ENCODE measurements around the gene ALS2CL.

DNA sequence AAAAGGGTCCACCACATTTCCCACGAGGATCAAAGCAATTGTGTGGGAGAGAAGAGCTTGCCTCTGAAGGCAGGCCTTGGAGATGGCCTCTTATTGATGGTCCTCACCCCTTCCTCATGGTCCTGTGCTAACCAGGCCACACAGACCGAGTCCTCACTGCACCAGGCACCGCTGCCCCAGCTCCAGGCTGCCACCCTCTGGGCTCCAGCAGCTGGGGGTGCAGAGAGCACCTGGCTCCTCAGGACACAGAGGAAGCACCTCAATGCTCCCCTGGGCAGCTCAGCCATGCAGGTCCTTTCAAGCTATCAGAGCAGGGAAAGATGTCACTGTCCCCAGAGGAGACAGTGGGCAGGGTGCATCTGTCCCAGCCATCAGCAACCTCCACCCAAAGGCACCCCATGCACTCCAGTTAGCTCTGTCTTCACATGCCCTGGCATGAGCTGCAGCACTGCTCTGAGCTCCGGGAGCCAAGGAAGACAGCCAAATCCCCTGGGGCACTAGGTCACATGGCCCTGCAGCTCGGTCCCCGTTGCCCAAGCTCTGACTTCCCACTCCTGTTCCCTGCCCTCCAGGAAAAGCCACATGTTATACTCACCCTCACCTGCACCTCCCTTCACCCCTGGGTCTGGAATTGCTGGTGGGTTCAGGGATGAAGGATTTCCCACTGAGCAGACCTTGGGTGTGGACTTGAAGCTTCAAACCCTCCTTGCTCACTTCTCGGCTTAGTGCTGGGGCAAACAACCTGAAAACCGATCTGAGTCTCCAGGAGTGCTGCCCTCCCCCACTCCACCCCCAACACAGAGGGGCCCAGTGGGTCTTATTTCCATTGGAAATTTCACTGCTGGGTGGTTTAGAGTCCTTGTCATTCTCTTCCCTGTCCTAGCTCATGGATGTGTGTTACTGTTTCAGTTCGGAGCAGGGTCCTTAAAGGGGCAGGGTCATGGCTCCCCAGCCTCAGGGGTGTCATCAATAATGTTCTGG lies 32.6 kb downstream of the ALS2CL start:
- no peak for TF ChIP-seq NANOG (IDR thresholded peaks at IDR 0.05; ENCODE audit: borderline replicate concordance)
- TF ChIP-seq, protein P1, sequence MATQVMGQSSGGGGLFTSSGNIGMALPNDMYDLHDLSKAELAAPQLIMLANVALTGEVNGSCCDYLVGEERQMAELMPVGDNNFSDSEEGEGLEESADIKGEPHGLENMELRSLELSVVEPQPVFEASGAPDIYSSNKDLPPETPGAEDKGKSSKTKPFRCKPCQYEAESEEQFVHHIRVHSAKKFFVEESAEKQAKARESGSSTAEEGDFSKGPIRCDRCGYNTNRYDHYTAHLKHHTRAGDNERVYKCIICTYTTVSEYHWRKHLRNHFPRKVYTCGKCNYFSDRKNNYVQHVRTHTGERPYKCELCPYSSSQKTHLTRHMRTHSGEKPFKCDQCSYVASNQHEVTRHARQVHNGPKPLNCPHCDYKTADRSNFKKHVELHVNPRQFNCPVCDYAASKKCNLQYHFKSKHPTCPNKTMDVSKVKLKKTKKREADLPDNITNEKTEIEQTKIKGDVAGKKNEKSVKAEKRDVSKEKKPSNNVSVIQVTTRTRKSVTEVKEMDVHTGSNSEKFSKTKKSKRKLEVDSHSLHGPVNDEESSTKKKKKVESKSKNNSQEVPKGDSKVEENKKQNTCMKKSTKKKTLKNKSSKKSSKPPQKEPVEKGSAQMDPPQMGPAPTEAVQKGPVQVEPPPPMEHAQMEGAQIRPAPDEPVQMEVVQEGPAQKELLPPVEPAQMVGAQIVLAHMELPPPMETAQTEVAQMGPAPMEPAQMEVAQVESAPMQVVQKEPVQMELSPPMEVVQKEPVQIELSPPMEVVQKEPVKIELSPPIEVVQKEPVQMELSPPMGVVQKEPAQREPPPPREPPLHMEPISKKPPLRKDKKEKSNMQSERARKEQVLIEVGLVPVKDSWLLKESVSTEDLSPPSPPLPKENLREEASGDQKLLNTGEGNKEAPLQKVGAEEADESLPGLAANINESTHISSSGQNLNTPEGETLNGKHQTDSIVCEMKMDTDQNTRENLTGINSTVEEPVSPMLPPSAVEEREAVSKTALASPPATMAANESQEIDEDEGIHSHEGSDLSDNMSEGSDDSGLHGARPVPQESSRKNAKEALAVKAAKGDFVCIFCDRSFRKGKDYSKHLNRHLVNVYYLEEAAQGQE (IDR thresholded peaks at IDR 0.05; ENCODE audit: unreplicated experiment) = no peak
- TF ChIP-seq, protein P2, sequence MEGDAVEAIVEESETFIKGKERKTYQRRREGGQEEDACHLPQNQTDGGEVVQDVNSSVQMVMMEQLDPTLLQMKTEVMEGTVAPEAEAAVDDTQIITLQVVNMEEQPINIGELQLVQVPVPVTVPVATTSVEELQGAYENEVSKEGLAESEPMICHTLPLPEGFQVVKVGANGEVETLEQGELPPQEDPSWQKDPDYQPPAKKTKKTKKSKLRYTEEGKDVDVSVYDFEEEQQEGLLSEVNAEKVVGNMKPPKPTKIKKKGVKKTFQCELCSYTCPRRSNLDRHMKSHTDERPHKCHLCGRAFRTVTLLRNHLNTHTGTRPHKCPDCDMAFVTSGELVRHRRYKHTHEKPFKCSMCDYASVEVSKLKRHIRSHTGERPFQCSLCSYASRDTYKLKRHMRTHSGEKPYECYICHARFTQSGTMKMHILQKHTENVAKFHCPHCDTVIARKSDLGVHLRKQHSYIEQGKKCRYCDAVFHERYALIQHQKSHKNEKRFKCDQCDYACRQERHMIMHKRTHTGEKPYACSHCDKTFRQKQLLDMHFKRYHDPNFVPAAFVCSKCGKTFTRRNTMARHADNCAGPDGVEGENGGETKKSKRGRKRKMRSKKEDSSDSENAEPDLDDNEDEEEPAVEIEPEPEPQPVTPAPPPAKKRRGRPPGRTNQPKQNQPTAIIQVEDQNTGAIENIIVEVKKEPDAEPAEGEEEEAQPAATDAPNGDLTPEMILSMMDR (conservative IDR thresholded peaks at IDR 0.05; ENCODE audit: low read depth in 2 of 2) = peak in 1 of 2 experiments; percentile 49; a peak in 2 of 4 replicates

Data from GM23338 (cell line).